ENCODE results near the gene ZFP90. TPM values are rescaled to one million over a fixed set of nuclear protein-coding genes. Genes with fewer than 3 reads are reported as not detected.

Gene ZFP90
- total and polyA plus RNA-seq, 9 of the 15 experiments (the other 6 are each of a cell fraction or from before 2014, with no cell fraction given): 0.66 to 2.9 (median 2.3) TPM

DNA sequence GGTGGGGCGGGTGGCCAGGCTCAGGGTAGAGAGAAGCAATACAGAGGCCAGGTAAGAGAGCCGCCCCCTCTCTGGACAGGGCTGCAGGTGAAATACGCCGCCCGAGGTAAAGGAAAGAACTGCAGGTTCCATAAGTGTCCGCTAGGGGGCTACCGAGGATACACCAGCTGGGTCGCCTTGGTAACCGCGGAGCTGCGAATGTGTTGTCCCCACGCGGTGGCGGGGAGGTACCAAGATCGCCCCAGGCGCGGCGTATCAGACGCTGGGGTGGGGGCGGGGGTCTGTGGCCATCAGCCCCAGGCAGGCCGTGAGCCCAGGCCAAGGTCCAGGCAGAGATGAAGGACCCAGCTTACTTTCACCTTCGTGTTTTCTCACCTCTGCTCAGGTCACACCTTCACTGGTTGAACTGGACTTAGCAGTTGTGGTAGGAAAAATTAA, 18.4 kb upstream of the ZFP90 start (continued):
- TF ChIP-seq, protein P1, sequence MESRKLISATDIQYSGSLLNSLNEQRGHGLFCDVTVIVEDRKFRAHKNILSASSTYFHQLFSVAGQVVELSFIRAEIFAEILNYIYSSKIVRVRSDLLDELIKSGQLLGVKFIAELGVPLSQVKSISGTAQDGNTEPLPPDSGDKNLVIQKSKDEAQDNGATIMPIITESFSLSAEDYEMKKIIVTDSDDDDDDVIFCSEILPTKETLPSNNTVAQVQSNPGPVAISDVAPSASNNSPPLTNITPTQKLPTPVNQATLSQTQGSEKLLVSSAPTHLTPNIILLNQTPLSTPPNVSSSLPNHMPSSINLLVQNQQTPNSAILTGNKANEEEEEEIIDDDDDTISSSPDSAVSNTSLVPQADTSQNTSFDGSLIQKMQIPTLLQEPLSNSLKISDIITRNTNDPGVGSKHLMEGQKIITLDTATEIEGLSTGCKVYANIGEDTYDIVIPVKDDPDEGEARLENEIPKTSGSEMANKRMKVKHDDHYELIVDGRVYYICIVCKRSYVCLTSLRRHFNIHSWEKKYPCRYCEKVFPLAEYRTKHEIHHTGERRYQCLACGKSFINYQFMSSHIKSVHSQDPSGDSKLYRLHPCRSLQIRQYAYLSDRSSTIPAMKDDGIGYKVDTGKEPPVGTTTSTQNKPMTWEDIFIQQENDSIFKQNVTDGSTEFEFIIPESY (CRISPR knock-in tag; IDR thresholded peaks at IDR 0.05): no peak
- TF ChIP-seq, protein P2, sequence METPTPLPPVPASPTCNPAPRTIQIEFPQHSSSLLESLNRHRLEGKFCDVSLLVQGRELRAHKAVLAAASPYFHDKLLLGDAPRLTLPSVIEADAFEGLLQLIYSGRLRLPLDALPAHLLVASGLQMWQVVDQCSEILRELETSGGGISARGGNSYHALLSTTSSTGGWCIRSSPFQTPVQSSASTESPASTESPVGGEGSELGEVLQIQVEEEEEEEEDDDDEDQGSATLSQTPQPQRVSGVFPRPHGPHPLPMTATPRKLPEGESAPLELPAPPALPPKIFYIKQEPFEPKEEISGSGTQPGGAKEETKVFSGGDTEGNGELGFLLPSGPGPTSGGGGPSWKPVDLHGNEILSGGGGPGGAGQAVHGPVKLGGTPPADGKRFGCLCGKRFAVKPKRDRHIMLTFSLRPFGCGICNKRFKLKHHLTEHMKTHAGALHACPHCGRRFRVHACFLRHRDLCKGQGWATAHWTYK (CRISPR knock-in tag; IDR thresholded peaks at IDR 0.05): no peak
- TF ChIP-seq, protein P3, sequence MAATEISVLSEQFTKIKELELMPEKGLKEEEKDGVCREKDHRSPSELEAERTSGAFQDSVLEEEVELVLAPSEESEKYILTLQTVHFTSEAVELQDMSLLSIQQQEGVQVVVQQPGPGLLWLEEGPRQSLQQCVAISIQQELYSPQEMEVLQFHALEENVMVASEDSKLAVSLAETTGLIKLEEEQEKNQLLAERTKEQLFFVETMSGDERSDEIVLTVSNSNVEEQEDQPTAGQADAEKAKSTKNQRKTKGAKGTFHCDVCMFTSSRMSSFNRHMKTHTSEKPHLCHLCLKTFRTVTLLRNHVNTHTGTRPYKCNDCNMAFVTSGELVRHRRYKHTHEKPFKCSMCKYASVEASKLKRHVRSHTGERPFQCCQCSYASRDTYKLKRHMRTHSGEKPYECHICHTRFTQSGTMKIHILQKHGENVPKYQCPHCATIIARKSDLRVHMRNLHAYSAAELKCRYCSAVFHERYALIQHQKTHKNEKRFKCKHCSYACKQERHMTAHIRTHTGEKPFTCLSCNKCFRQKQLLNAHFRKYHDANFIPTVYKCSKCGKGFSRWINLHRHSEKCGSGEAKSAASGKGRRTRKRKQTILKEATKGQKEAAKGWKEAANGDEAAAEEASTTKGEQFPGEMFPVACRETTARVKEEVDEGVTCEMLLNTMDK (IDR thresholded peaks at IDR 0.05; ENCODE audit: borderline replicate concordance, insufficient read depth, low read depth, low read length, poor library complexity, severe bottlenecking): peak; percentile 82
- TF ChIP-seq, protein P4, sequence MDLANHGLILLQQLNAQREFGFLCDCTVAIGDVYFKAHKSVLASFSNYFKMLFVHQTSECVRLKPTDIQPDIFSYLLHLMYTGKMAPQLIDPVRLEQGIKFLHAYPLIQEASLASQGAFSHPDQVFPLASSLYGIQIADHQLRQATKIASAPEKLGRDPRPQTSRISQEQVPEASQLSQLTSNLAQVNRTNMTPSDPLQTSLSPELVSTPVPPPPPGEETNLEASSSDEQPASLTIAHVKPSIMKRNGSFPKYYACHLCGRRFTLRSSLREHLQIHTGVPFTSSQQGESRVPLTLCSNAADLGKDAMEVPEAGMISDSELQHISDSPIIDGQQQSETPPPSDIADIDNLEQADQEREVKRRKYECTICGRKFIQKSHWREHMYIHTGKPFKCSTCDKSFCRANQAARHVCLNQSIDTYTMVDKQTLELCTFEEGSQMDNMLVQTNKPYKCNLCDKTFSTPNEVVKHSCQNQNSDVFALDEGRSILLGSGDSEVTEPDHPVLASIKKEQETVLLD (IDR thresholded peaks at IDR 0.05): no peak
- TF ChIP-seq, protein P5, sequence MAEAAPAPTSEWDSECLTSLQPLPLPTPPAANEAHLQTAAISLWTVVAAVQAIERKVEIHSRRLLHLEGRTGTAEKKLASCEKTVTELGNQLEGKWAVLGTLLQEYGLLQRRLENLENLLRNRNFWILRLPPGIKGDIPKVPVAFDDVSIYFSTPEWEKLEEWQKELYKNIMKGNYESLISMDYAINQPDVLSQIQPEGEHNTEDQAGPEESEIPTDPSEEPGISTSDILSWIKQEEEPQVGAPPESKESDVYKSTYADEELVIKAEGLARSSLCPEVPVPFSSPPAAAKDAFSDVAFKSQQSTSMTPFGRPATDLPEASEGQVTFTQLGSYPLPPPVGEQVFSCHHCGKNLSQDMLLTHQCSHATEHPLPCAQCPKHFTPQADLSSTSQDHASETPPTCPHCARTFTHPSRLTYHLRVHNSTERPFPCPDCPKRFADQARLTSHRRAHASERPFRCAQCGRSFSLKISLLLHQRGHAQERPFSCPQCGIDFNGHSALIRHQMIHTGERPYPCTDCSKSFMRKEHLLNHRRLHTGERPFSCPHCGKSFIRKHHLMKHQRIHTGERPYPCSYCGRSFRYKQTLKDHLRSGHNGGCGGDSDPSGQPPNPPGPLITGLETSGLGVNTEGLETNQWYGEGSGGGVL (CRISPR knock-in tag; IDR thresholded peaks at IDR 0.05): no peak
- no peak for TF ChIP-seq EZH2 (IDR thresholded peaks at IDR 0.05; ENCODE audit: borderline replicate concordance, low read depth, low read length)

Data from K562 (cell line).